GM21723 (cell line): ENCODE results near the gene SPPL3.

ENCODE experiments used
- ATAC-seq: cut with Tn5 transposase; IDR thresholded peaks from one replicate; pipeline ENCODE4 v1.9.1; 2021; ENCODE audit warnings: mild to moderate bottlenecking, moderate library complexity; ENCODE audit not compliant: unreplicated experiment

SPPL3 gene

GRCh38 chr12:120879102-120879501, 25.1 kb downstream of the SPPL3 start:
- no peak for ATAC-seq

GRCh38 chr12:120874547-120875245, 29.5 kb downstream of the SPPL3 start:
- no peak for ATAC-seq

- no peak for ATAC-seq
These were observed 30.9 kb downstream of the SPPL3 start for GRCh38 chr12:120873226-120873625.

- ATAC-seq = no peak
These were observed 31.7 kb downstream of the SPPL3 start for GRCh38 chr12:120872487-120872886.

GRCh38 chr12:120870415-120870814, 33.7 kb downstream of the SPPL3 start:
- ATAC-seq = no peak

GRCh38 chr12:120869376-120869775, 34.8 kb downstream of the SPPL3 start:
- no peak for ATAC-seq

- ATAC-seq = no peak
These were observed 38.0 kb downstream of the SPPL3 start for GRCh38 chr12:120866108-120866507.

GRCh38 chr12:120865098-120865497, 39.1 kb downstream of the SPPL3 start:
- ATAC-seq = no peak

- no peak for ATAC-seq
These were observed 41.5 kb downstream of the SPPL3 start for GRCh38 chr12:120862664-120863063.

- ATAC-seq = no peak
These were observed 42.9 kb downstream of the SPPL3 start for GRCh38 chr12:120861074-120861795.

GRCh38 chr12:120858306-120859088, 45.7 kb downstream of the SPPL3 start:
- no peak for ATAC-seq

GRCh38 chr12:120856980-120857379, 47.2 kb downstream of the SPPL3 start:
- no peak for ATAC-seq

GRCh38 chr12:120855823-120856588, 48.2 kb downstream of the SPPL3 start:
- ATAC-seq = no peak

- ATAC-seq = no peak
These were observed 49.4 kb downstream of the SPPL3 start for GRCh38 chr12:120854804-120855203.

GRCh38 chr12:120853188-120853587, 51.0 kb downstream of the SPPL3 start:
- ATAC-seq = no peak

- no peak for ATAC-seq
These were observed 52.2 kb downstream of the SPPL3 start for GRCh38 chr12:120851944-120852343.

GRCh38 chr12:120851444-120851843, 52.7 kb downstream of the SPPL3 start:
- ATAC-seq = peak; percentile 57

- no peak for ATAC-seq
These were observed 54.4 kb downstream of the SPPL3 start for GRCh38 chr12:120849765-120850164.

GRCh38 chr12:120847814-120848213, 56.3 kb downstream of the SPPL3 start:
- peak; percentile 53 for ATAC-seq

- ATAC-seq = peak; percentile 17
These were observed 56.8 kb downstream of the SPPL3 start for GRCh38 chr12:120847392-120847791.

- ATAC-seq = no peak
These were observed 57.4 kb downstream of the SPPL3 start for GRCh38 chr12:120846721-120847120.
